HG02571 (cell line): ENCODE measurements around the gene ACTA2.
A peak's percentile ranks its signal among the peaks of the same experiment; 100 is the strongest.
"Not testable (repeated sequence)": the region's sequence is repeated elsewhere in the genome, so short reads cannot be mapped to it uniquely, and the experiment has no call there.

Experiments
- ATAC-seq: cut with Tn5 transposase; IDR thresholded peaks from one replicate; pipeline ENCODE4 v1.9.1; 2021; ENCODE audit warnings: mild to moderate bottlenecking, moderate library complexity; ENCODE audit not compliant: unreplicated experiment

ACTA2 gene

DNA sequence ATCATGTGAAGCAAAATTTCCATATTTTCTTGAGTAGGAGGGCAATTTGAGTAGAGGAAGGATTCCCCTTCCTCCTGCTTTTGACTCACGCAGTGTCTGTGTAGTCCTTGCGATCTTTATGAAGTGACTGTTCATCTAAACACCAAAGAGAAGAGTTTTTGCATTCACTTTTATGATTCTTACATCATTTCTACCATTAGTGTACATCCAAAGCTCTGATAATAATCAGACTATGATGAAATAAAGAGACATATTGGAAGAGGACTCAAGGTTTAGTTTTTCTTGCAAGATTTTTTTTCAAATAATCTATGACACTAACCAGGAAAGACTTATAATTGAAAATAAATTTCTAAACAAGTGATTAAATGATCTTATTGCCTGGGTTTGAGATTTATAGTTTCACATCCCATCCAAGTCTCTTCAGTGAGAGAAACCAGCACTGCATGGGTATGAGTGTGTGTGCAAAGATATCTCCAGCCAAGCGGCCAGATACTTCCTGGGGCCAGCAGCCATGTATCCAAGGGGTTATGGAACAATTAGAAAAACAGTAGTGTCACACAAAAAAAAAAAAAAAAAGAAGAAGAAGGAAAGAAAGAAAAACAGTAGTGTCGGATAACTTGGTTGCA is 2.0 kb upstream of the ACTA2 start:
- ATAC-seq, result no peak

- ATAC-seq, result no peak
These were observed 1.1 kb upstream of the ACTA2 start for GRCh38 chr10:88953662-88954061.

- no peak for ATAC-seq
These were observed 2.4 kb downstream of the ACTA2 start for GRCh38 chr10:88949912-88950837.

GRCh38 chr10:88949051-88949450 is 3.5 kb downstream of the ACTA2 start:
- no peak for ATAC-seq

DNA sequence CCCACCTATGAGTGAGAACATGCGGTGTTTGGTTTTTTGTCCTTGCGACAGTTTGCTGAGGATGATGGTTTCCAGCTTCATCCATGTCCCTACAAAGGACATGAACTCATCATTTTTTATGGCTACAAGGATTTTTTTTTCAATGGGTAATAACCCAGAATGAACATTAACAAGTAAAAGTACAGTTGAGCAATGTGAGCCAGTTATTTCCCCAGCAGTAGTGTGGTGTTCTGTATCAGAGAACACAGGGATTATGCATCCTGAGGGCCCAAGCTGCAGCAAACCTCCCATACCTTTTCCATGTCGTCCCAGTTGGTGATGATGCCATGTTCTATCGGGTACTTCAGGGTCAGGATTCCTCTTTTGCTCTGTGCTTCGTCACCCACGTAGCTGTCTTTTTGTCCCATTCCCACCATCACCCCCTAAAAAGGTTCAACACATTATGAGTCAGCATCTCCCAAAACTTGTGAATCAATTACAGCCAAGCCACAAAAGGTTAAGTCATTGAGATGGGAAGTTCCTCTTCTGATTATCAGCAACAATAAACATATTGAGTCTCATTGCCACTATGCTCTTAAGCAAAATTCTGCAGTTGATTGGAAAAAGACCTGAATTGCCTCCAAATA is 5.5 kb downstream of the ACTA2 start:
- no peak for ATAC-seq

GRCh38 chr10:88946200-88946599 is 6.4 kb downstream of the ACTA2 start:
- no peak for ATAC-seq

- ATAC-seq, result no peak
These were observed 7.8 kb downstream of the ACTA2 start for GRCh38 chr10:88944813-88945212.

DNA sequence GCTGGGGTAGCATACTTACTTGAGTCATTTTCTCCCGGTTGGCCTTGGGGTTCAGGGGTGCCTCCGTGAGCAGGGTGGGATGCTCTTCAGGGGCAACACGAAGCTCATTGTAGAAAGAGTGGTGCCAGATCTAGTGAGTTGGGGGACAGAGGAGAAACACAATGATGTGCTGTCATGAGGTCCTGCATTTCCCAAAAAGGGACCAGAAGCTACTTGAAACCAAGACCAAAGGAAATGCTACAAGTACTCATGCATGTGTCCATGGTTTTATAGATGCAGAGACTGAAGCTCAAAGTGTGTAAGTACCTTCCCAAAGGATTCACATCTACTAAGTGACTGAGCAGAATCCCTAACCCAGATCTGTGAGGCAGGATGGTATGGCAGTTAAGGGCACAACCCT is 8.8 kb downstream of the ACTA2 start:
- no peak for ATAC-seq

- no peak for ATAC-seq
These were observed 11.5 kb downstream of the ACTA2 start for GRCh38 chr10:88941026-88941425.

DNA sequence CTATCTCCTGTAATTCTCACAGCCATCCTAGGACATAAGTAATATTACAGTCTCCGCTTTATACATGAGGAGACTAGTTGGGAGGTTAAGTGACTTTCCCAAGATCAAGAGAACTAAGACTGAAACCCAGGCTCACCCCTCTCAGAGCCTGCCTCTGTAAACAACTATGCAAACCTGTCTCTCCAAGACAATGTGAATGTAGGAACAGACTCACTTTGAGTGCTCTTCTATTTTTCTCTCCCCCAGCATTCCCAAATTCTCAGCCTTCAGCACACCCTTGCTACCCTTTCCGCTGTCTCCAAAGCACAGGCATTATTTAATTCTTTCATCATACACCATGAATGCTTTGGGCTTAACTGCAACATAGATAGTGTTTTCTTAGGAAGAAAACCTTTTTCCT is 13.6 kb downstream of the ACTA2 start:
- no peak for ATAC-seq

DNA sequence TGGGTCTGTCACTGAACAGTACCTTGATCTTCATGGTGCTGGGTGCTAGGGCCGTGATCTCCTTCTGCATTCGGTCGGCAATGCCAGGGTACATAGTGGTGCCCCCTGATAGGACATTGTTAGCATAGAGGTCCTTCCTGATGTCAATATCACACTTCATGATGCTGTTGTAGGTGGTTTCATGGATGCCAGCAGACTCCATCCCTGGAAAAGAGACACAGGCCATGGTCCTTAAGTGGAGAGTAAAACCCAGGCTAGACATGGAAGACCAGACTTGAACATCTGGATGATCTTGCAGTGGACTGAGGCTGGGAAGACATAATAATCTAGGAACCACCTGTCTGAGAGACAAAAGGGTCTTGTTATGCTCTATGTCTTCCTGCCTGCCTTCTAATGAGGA is 14.5 kb downstream of the ACTA2 start:
- no peak for ATAC-seq

DNA sequence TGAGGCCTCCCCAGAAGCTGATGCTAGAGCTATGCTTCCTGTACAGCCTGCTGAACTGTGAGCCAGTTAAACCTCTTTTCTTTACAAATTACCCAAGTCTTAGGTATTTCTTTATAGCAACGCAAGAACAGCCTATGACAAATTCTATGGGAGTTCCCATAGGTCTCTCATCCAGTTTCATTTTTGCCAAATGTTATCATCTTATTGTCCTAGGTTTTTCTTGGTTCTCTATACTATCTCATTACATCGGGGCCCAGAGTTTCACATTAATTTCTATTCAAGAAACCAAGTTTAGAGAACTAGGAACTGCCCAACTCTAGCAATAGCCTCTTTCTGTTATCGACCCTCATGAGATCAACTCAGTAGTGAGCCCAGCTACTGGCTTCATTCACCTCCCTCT is 15.9 kb downstream of the ACTA2 start:
- ATAC-seq, result no peak

GRCh38 chr10:88934900-88935672 is 17.5 kb downstream of the ACTA2 start:
- ATAC-seq, result no peak

DNA sequence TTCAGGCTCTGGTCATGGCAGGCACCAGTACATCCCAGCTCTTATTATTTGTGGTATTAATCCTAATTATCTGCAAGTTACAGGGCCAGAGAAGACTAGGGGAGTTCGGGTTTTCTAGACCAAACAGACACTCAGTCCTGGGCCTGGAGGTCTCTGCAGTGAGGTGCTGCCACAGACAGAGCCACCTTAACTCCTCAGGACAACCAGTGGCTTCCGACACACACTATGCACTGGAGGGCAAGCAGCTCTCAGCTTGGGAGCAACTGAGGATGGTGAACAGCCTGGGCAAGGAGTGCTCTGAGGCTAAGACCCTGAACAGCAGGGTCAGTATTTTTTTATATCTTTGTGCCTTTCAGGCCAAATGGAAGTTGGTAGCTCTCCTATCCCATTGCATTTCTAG is 19.0 kb downstream of the ACTA2 start:
- ATAC-seq, result no peak

DNA sequence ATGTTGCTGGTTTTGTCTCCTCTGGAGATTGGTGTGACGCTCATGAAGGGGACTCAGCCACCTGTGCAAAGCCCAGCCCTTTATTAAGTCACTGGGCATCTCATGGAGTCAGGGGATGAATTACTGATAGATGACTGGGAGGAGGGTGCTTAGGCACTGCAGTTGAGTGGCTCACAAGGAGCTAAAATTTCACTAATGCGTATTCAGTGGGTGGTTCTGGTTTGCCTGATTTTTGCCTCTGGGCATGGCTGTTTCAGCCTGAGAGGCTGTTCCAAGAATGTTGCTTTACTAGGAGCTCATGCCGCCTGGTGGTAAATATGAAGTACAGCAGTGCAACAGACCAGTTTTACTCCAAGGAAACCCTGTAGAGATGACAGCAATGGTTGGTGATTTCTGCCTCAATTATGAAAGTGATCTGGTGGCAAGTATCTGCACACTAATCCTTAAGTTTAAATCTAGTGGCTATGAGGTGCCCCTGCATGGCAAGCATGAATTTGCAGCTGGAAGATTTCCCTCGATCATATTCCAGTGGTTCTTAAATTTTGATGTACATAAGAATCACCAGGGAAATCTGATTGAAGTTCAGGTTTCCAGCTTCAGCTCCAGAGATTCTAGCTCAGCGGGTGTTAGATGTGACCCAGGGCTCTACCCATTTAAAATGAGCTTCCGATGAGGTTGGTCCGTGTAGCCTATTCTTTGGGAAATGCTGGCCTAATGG is 19.9 kb downstream of the ACTA2 start:
- peak; percentile 54 for ATAC-seq

DNA sequence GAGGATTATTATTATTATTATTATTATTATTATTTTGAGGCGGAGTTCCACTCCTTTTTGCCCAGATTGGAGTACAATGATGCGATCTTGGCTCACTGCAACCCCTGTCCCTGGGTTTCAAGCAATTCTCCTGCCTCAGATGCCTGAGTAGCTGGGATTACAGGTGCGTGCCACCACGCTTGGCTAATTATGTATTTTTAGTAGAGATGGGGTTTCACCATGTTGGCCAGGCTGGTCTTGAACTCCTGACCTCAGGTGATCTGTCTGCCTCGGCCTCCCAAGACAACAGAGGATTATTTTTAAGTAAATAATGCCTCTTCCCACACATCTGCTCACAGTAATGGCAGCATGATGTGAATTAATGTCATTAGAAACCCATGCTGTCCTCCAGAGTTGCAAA is 20.5 kb downstream of the ACTA2 start:
- not testable (repeated sequence) for ATAC-seq

DNA sequence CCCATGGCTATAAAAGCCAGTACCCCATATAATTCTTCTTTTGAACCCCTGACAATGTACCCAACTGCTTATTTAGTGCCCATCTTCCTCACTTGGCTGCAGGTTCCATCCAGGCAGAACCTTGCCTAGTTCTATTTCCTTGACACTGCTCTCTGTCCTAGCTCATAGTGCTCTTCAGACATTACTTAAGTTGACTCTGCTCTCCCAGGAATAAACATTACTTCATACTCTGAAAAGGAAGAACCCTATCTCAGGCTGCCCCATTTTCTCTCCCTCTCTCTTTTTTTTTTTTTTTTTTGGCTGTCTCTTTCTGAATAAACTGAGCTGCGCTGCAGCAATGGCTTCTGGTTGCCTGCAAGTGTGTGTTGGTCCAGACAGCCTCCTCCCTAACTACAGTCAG is 21.0 kb downstream of the ACTA2 start:
- ATAC-seq, result no peak

GRCh38 chr10:88928254-88928653 is 24.3 kb downstream of the ACTA2 start:
- ATAC-seq, result no peak

- no peak for ATAC-seq
These were observed 25.2 kb downstream of the ACTA2 start for GRCh38 chr10:88927416-88927690.

- ATAC-seq, result no peak
These were observed 25.8 kb downstream of the ACTA2 start for GRCh38 chr10:88926566-88927415.
